Stimulated activated memory B cell treated with anti-CD40 and anti-IgM and Interleukin-4, amounts not matched to agents 10 μg/mL and 1 μg/mL and 100 μg/mL, for 72 hours (primary cell): ENCODE measurements around the gene GNG11.
"Not testable (repeated sequence)": the region's sequence is repeated elsewhere in the genome, so short reads cannot be mapped to it uniquely, and the experiment has no call there.

Experiments used
- ATAC-seq: fragments of 150-1000 bp; cut with Tn5 transposase; 2 replicates; pipeline ENCODE4 v1.10.0; 2021
- H3K27ac Mint-ChIP-seq: one replicate; pipeline ENCODE4 v1.8.0; 2022; ENCODE audit warnings: mild to moderate bottlenecking, mixed read lengths
- H3K27me3 Mint-ChIP-seq: one replicate; pipeline ENCODE4 v1.8.0; 2022; ENCODE audit warnings: mixed read lengths
- H3K36me3 Mint-ChIP-seq: one replicate; pipeline ENCODE4 v1.8.0; 2022; ENCODE audit warnings: mixed read lengths
- H3K4me1 Mint-ChIP-seq: one replicate; pipeline ENCODE4 v1.8.0; 2022; ENCODE audit warnings: mixed read lengths
- H3K4me3 Mint-ChIP-seq: one replicate; pipeline ENCODE4 v1.8.0; 2022; ENCODE audit warnings: mild to moderate bottlenecking, moderate library complexity, mixed read lengths
- H3K9me3 Mint-ChIP-seq: one replicate; pipeline ENCODE4 v1.8.0; 2022; ENCODE audit warnings: mixed read lengths

Gene GNG11

GRCh38 chr7:93895859-93896600, 25.5 kb upstream of the GNG11 start:
- ATAC-seq: no peak
- Mint-ChIP-seq H3K9me3 (no peaks in the 10 kb centered on the region), H3K27me3 (peaks cover 36% of the 10 kb centered on the region)

GRCh38 chr7:93897680-93898079, 23.9 kb upstream of the GNG11 start:
- no peaks in the 10 kb centered on the region for H3K9me3 Mint-ChIP-seq
- no peak overlapping the region for H3K27ac Mint-ChIP-seq
- H3K4me3 Mint-ChIP-seq: no peak overlapping the region
- H3K27me3 Mint-ChIP-seq: peaks cover 29% of the 10 kb centered on the region
- H3K4me1 Mint-ChIP-seq: no peaks in the 10 kb centered on the region
- H3K36me3 Mint-ChIP-seq: no peaks in the 10 kb centered on the region
- ATAC-seq: no peak

More at GRCh38 chr7:93895859-93896600, 25.5 kb upstream of the GNG11 start:
- H3K4me3 Mint-ChIP-seq: no peak overlapping the region
- H3K4me1 Mint-ChIP-seq: peaks cover 9% of the 10 kb centered on the region
- no peak overlapping the region for H3K27ac Mint-ChIP-seq
- H3K36me3 Mint-ChIP-seq: no peaks in the 10 kb centered on the region

GRCh38 chr7:93902777-93903423, 18.6 kb upstream of the GNG11 start:
- H3K27ac Mint-ChIP-seq: no peak overlapping the region
- no peak for ATAC-seq
- no peaks in the 10 kb centered on the region for H3K36me3 Mint-ChIP-seq
- no peak overlapping the region for H3K4me3 Mint-ChIP-seq
- peaks cover 20% of the 10 kb centered on the region for H3K27me3 Mint-ChIP-seq
- H3K4me1 Mint-ChIP-seq: no peaks in the 10 kb centered on the region
- H3K9me3 Mint-ChIP-seq: no peaks in the 10 kb centered on the region

- H3K27ac Mint-ChIP-seq: peak within 1 kb of the TSS; percentile 58
- H3K4me1 Mint-ChIP-seq: no peaks in the 10 kb centered on the region
- H3K36me3 Mint-ChIP-seq: no peaks in the 10 kb centered on the region
- no peaks in the 10 kb centered on the region for H3K27me3 Mint-ChIP-seq
- no peaks in the 10 kb centered on the region for H3K9me3 Mint-ChIP-seq
- no peak for ATAC-seq
- no peak within 1 kb of the TSS for H3K4me3 Mint-ChIP-seq
Measured at GRCh38 chr7:93906267-93906666, 15.3 kb upstream of the GNG11 start, which contains the start of gene GNGT1. TSS of gene GNGT1 (plus strand) at chr7:93906567. CDS start at chr7:93906747, 180 bp downstream.

- Mint-ChIP-seq H3K4me1 (no peaks in the 10 kb centered on the region), H3K9me3 (no peaks in the 10 kb centered on the region), H3K4me3 (no peak overlapping the region), H3K27me3 (no peaks in the 10 kb centered on the region), H3K36me3 (no peaks in the 10 kb centered on the region), H3K27ac (no peak overlapping the region)
- ATAC-seq: no peak
Measured at GRCh38 chr7:93910076-93910994, 11.2 kb upstream of the GNG11 start.

- H3K27me3 Mint-ChIP-seq, ATAC-seq, H3K4me3 Mint-ChIP-seq, H3K9me3 Mint-ChIP-seq, H3K4me1 Mint-ChIP-seq, H3K36me3 Mint-ChIP-seq, H3K27ac Mint-ChIP-seq: not testable (repeated sequence)
Measured at GRCh38 chr7:93911242-93911641, 10.3 kb upstream of the GNG11 start.

- not testable (repeated sequence) for H3K4me3 Mint-ChIP-seq, H3K27ac Mint-ChIP-seq, H3K9me3 Mint-ChIP-seq, ATAC-seq, H3K4me1 Mint-ChIP-seq, H3K27me3 Mint-ChIP-seq, H3K36me3 Mint-ChIP-seq
Measured at GRCh38 chr7:93911661-93912060, 9.9 kb upstream of the GNG11 start.

- Mint-ChIP-seq H3K4me3 (no peak overlapping the region), H3K9me3 (no peaks in the 10 kb centered on the region), H3K27ac (no peak overlapping the region), H3K4me1 (peaks cover 12% of the 10 kb centered on the region), H3K27me3 (peaks cover 12% of the 10 kb centered on the region), H3K36me3 (no peaks in the 10 kb centered on the region)
- no peak for ATAC-seq
Measured at GRCh38 chr7:93913197-93913596, 8.3 kb upstream of the GNG11 start.

- no peak for ATAC-seq
- Mint-ChIP-seq H3K4me3 (no peak overlapping the region), H3K4me1 (peaks cover 12% of the 10 kb centered on the region), H3K36me3 (no peaks in the 10 kb centered on the region), H3K27me3 (peaks cover 12% of the 10 kb centered on the region), H3K27ac (no peak overlapping the region), H3K9me3 (no peaks in the 10 kb centered on the region)
Measured at GRCh38 chr7:93914581-93915066, 6.9 kb upstream of the GNG11 start.

GRCh38 chr7:93915206-93915842, 6.2 kb upstream of the GNG11 start:
- not testable (repeated sequence) for H3K9me3 Mint-ChIP-seq, H3K27ac Mint-ChIP-seq, H3K4me3 Mint-ChIP-seq, ATAC-seq, H3K36me3 Mint-ChIP-seq
- peaks cover 12% of the 10 kb centered on the region for H3K4me1 Mint-ChIP-seq
- H3K27me3 Mint-ChIP-seq: peaks cover 15% of the 10 kb centered on the region

- not testable (repeated sequence) for H3K9me3 Mint-ChIP-seq, ATAC-seq, H3K4me3 Mint-ChIP-seq, H3K27ac Mint-ChIP-seq, H3K36me3 Mint-ChIP-seq
- H3K27me3 Mint-ChIP-seq: peaks cover 21% of the 10 kb centered on the region
- H3K4me1 Mint-ChIP-seq: peaks cover 12% of the 10 kb centered on the region
Measured at GRCh38 chr7:93915888-93916287, 5.6 kb upstream of the GNG11 start.

- H3K36me3 Mint-ChIP-seq, ATAC-seq, H3K9me3 Mint-ChIP-seq, H3K4me3 Mint-ChIP-seq: not testable (repeated sequence)
- Mint-ChIP-seq H3K27me3 (peaks cover 24% of the 10 kb centered on the region), H3K4me1 (peaks cover 12% of the 10 kb centered on the region), H3K27ac (peak overlapping the region; percentile 57)
Measured at GRCh38 chr7:93916315-93916714, 5.2 kb upstream of the GNG11 start.

GRCh38 chr7:93920496-93921182, 896 bp upstream of the GNG11 start:
- Mint-ChIP-seq H3K36me3 (no peaks in the 10 kb centered on the region), H3K4me3 (no peak overlapping the region), H3K27me3 (peaks cover 24% of the 10 kb centered on the region), H3K27ac (no peak overlapping the region), H3K4me1 (peaks cover 12% of the 10 kb centered on the region), H3K9me3 (no peaks in the 10 kb centered on the region)
- ATAC-seq: no peak

- no peaks in the 10 kb centered on the region for H3K36me3 Mint-ChIP-seq
- H3K4me3 Mint-ChIP-seq: peak overlapping the region; percentile 79
- H3K9me3 Mint-ChIP-seq: no peaks in the 10 kb centered on the region
- peaks cover 12% of the 10 kb centered on the region for H3K4me1 Mint-ChIP-seq
- no peak for ATAC-seq
- peaks cover 24% of the 10 kb centered on the region for H3K27me3 Mint-ChIP-seq
- peak overlapping the region; percentile 86 for H3K27ac Mint-ChIP-seq
Measured at GRCh38 chr7:93921186-93921585, 349 bp upstream of the GNG11 start.
